Omental fat pad (tissue), 4 donors: ENCODE measurements around the gene SYMPK. TPM values are rescaled to one million over a fixed set of nuclear protein-coding genes. Genes with fewer than 3 reads are reported as not detected.

Experiments
- ATAC-seq: fragments of 150-250 bp; one replicate; pipeline ENCODE4 v1.9.1; 2016; ENCODE audit warnings: mild to moderate bottlenecking, moderate library complexity; ENCODE audit not compliant: low FRiP score
- DNase-seq: peaks from one replicate; pipeline ENCODE4 v3.0.0-alpha.2; 2019; ENCODE audit warnings: low spot score
- CTCF ChIP-seq, 3 donors: fragments of 450-650 bp; IDR thresholded peaks; one replicate each; pipeline ENCODE4 v1.5.1; 2016 to 2017; ENCODE audit warnings: antibody characterized with exemption in 3 of 3, mild to moderate bottlenecking in 3 of 3, moderate library complexity in 2 of 3
- total RNA-seq, 4 donors: library from RNA; depleted of rRNA; stranded (reverse); fragments of >200 nt; gene quantifications; one replicate each; pipeline ENCODE4 v1.1.0, GENCODE V29; 2016

Gene SYMPK
- total RNA-seq, 4 donors from 2014 or later: 17.3 to 35.2 (median 27.1) TPM

GRCh38 chr19:45784096-45784495, 78.9 kb downstream of the SYMPK start:
- no peak for ATAC-seq
- no peak for TF ChIP-seq CTCF (IDR thresholded peaks at IDR 0.05)
- DNase-seq: no peak

- TF ChIP-seq CTCF (IDR thresholded peaks at IDR 0.05): no peak
- ATAC-seq: peak; percentile 17
- no peak for DNase-seq
Observed at GRCh38 chr19:45782820-45783785, 79.8 kb downstream of the SYMPK start.

GRCh38 chr19:45782162-45782691, 80.7 kb downstream of the SYMPK start, which contains the start of gene DMPK:
Gene DMPK (minus strand): TSS chr19:45782490. CDS start chr19:45782352, 138 bp downstream.
- ATAC-seq: no peak
- no peak for DNase-seq
- TF ChIP-seq CTCF (IDR thresholded peaks at IDR 0.05): no peak

GRCh38 chr19:45781214-45782161, 81.5 kb downstream of the SYMPK start:
- DNase-seq: no peak
- ATAC-seq: peak; percentile 35
- TF ChIP-seq CTCF (IDR thresholded peaks at IDR 0.05): no peak

GRCh38 chr19:45780448-45781213, 82.3 kb downstream of the SYMPK start:
- ATAC-seq: no peak

More at GRCh38 chr19:45780448-45781213, 82.3 kb downstream of the SYMPK start:
- no peak for DNase-seq
- TF ChIP-seq CTCF (IDR thresholded peaks at IDR 0.05): no peak
